HG03045 (cell line): ENCODE results near the gene PJVK.
A peak's percentile ranks its signal among the peaks of the same experiment; 100 is the strongest.
"Not testable (repeated sequence)": the region's sequence is repeated elsewhere in the genome, so short reads cannot be mapped to it uniquely, and the experiment has no call there.

Experiments used
- ATAC-seq: cut with Tn5 transposase; IDR thresholded peaks from one replicate; pipeline ENCODE4 v1.9.1; 2021; ENCODE audit warnings: mild to moderate bottlenecking, moderate library complexity; ENCODE audit not compliant: unreplicated experiment

The PJVK gene

GRCh38 chr2:178450774-178451525 is at the start of gene PJVK, which contains the start of gene PRKRA:
PJVK (plus strand) TSS chr2:178451378; CDS start chr2:178453410, 2,032 bp downstream.
PRKRA (minus strand) TSS chr2:178451175; CDS start chr2:178451030, 145 bp downstream.
- ATAC-seq: peak; percentile 86

- ATAC-seq: no peak
Observed at GRCh38 chr2:178401994-178402437, 49.2 kb upstream of the PJVK start.

- peak; percentile 41 for ATAC-seq
Observed at GRCh38 chr2:178403671-178404306, 47.4 kb upstream of the PJVK start.

GRCh38 chr2:178404368-178404767 is 46.8 kb upstream of the PJVK start:
- ATAC-seq: peak; percentile 100

GRCh38 chr2:178409261-178409660 is 41.9 kb upstream of the PJVK start:
- ATAC-seq: no peak

- ATAC-seq: no peak
Observed at GRCh38 chr2:178412047-178412446, 39.1 kb upstream of the PJVK start.

GRCh38 chr2:178412453-178412852 is 38.7 kb upstream of the PJVK start:
- not testable (repeated sequence) for ATAC-seq

- peak; percentile 84 for ATAC-seq
Observed at GRCh38 chr2:178413472-178414265, 37.5 kb upstream of the PJVK start.

GRCh38 chr2:178414266-178415247 is 36.6 kb upstream of the PJVK start:
- peak; percentile 84 for ATAC-seq

- ATAC-seq: no peak
Observed at GRCh38 chr2:178415979-178416378, 35.2 kb upstream of the PJVK start.

- ATAC-seq: no peak
Observed at GRCh38 chr2:178417916-178418315, 33.3 kb upstream of the PJVK start.

GRCh38 chr2:178418426-178418825 is 32.8 kb upstream of the PJVK start:
- no peak for ATAC-seq

GRCh38 chr2:178419123-178419522 is 32.1 kb upstream of the PJVK start:
- ATAC-seq: no peak

- ATAC-seq: no peak
Observed at GRCh38 chr2:178420463-178420999, 30.6 kb upstream of the PJVK start.

- no peak for ATAC-seq
Observed at GRCh38 chr2:178422097-178422496, 29.1 kb upstream of the PJVK start.

- ATAC-seq: not testable (repeated sequence)
Observed at GRCh38 chr2:178423746-178424145, 27.4 kb upstream of the PJVK start.

- ATAC-seq: no peak
Observed at GRCh38 chr2:178425255-178425827, 25.8 kb upstream of the PJVK start.

- ATAC-seq: no peak
Observed at GRCh38 chr2:178426388-178426787, 24.8 kb upstream of the PJVK start.

GRCh38 chr2:178427458-178427857 is 23.7 kb upstream of the PJVK start:
- ATAC-seq: no peak

- no peak for ATAC-seq
Observed at GRCh38 chr2:178428396-178428806, 22.8 kb upstream of the PJVK start.
